HG03064 (cell line): ENCODE results near the gene CALCB.

ENCODE experiments used
- ATAC-seq: cut with Tn5 transposase; IDR thresholded peaks from one replicate; pipeline ENCODE4 v1.9.1; 2021; ENCODE audit warnings: low read depth; ENCODE audit not compliant: unreplicated experiment

CALCB gene

DNA sequence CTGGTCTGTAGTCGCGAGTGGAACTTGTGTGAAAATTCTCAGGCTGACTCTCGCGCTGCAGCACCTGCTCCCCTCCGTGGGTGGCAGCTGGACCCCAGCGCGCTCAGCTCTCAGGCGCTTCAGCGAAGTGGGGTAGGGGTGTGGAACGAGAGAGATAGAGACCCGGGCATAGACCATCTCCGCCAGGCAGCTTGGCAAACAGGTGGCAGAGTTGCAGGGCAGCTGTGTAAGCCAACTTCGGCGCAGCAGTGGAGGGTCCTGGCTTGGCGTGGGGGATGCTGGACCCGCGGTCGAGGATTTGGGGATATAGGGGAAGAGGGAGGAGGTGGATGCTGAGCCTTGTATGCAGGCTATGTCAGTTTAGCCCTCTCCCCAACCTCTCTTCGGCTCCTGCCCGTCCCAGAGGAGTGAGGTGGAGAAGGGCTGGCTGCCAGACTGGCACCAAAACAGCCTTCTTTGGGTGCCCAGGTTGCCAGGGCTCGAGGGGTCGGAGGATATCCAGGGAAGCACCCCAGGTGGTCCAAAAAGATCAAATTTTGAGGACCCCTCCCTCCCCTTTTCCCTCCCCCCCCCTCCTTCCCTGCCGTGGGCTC is 746 bp upstream of the CALCB start:
- ATAC-seq, result no peak

- peak; percentile 90 for ATAC-seq
These were observed 1.1 kb downstream of the CALCB start for GRCh38 chr11:15074206-15075161.

DNA sequence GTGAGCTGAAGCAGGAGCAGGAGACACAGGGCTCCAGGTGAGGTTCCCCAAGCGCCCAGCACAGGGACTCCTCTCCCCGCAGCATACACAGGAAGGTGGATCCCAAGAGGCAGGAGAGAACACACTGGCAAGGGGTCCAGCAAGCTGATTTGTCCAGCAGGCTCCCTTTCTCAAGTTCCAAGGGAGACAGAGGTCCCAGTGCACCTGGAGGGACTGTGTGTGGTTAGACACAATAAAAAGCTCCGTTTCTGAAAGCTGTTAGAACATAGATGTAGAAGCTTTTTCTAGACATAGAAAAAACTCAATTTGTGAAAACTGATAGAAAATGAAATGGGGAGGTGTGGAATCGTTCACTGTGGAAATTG is 1.8 kb downstream of the CALCB start:
- no peak for ATAC-seq

GRCh38 chr11:15091175-15091574 is 17.8 kb downstream of the CALCB start:
- no peak for ATAC-seq

GRCh38 chr11:15091625-15092024 is 18.2 kb downstream of the CALCB start:
- ATAC-seq, result no peak

GRCh38 chr11:15093432-15093831 is 20.0 kb downstream of the CALCB start:
- no peak for ATAC-seq

DNA sequence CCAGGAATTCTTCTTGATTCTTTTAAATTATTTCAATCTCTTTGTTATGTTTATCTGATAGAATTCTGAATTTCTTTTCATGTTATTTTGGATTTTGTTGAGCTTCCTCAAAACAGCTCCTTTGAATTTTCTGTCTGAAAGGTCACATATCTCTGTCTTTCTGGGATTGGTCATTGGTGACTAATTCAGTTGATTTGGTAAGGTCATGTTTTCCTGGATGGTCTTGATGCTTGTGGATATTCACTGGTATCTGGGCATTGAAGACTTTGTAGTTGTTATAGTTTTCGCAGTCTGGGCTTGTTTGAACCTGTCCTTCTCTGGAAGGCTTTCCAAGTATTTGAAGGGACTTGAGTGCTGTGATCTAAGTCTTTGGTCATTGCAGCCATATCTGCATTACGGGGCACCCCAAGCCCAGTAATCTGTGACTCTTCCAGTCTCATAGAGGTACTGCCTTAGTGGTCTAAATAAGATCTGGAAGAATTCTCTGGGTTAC is 22.4 kb downstream of the CALCB start:
- no peak for ATAC-seq

- ATAC-seq, result no peak
These were observed 24.0 kb downstream of the CALCB start for GRCh38 chr11:15097411-15097810.

DNA sequence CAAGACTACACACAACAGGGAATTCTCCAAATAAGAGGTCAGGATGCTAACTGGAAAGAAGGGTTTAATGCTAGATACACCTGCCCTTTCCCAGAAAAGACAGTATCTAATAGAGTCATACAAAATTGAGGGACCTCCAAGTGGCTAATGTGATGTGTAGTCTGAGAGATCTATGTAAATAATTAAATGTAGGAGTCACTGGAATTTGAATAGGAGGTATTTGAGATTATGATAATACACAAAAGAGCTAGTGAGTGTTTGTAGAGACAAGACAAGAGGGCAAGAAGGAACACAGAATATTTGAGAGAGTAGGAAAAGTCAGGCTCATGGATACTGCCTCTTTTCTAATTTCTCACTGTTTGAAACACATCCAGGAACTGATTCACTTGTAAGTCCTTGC is 25.9 kb downstream of the CALCB start:
- no peak for ATAC-seq

GRCh38 chr11:15101072-15101709 is 27.8 kb downstream of the CALCB start:
- ATAC-seq, result no peak

DNA sequence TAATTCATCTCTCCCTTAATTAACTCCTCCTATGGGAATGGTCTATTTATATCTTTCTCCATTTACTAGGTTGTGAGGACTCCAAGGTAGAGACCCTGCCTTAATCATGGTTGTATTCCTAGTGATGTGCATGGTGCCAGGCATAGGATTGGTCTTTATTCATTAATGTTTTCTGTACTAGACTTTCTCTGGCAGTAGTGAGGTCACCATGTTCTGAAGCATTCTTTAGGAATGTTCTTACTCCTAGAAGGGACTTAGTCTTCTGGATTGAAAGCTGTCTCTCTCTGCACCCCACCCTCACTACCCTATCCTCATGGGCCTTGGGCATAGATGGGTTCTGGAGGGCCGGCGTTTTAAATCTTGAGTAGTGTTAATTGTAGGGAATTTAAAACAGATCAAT is 30.8 kb downstream of the CALCB start:
- no peak for ATAC-seq

DNA sequence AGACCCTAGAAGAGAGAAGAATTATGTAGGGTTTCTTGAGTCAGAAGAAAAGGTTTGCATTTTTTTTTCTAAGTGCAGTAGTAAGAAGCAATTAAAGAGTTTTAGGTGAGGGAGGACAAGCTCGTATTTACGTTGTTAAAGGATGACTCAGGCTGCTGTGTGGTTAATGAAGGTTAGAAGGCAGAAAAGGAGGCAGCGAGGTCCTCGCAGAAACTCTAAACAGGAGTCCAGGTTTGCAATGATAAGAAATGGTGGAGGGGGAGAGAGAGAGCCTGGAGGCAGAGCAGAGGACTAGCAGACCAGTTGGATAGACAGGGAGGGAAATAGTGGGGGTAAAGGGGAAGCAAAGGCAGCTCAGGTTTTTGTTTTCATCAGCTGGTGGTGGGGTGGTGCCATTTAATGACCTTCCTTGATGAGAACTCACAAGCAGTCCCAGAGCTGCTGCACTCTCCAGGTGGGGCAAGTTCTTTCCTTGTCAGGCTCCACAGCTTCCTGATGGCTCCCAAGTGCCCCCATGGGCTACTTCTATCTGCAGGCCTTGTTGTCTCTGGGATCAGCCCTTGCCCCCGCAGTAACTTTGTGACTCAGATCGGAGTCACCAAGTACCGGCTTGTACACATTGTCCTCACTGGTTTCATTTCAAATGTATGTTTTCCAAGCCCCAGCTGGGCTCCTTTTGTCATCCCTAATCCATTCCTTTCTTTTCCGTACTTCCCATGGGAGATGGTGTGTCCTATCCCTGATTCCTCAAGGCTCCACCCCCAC is 33.0 kb downstream of the CALCB start:
- no peak for ATAC-seq

GRCh38 chr11:15107730-15108515 is 34.5 kb downstream of the CALCB start:
- ATAC-seq, result peak; percentile 66

DNA sequence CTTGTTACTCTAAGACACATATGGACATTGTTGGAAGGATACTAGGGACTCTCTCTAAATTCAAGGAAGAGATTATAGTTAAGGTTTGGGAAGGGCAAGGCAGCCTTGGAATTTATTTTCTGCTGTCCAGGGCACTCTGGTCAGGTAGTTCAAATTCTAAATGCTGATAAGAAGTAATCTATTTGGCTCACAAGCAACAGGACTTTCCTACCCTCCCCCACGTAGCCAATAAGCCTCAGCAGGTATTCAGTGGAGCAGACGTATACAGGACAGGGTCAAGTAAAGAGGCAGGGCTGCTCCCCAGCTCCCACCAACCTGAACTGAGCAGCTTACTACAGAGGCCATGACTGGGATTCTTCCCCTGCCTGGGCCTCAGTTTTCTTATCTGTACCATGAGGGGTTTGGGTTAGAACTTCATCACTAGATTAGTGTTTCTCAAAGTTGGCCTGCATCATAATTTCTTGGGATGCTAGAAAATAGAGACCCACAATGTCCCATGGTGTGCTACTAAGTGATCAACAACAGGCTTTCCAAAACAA is 35.3 kb downstream of the CALCB start:
- no peak for ATAC-seq

DNA sequence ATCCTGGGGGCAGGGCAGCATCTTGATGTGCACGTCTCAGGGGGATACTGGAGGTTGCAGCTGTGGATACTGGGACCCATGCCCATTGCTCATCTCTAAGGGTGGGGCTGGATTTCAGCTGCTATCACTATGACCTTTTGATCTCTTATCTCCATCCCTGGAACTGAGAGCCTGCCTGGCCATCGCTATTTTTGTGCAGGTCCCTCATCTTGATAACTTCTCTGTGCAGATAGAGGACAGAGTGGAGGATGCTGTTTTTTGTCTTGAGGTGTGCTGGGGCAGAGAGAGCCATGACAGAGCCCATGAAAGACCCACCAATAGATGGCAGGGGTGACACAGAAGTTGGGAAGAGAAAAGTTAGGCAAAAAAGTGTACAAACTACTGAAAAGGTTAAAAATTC is 36.2 kb downstream of the CALCB start:
- ATAC-seq, result no peak

- no peak for ATAC-seq
These were observed 37.8 kb downstream of the CALCB start for GRCh38 chr11:15111215-15111614.

- no peak for ATAC-seq
These were observed 38.7 kb downstream of the CALCB start for GRCh38 chr11:15112131-15112541.

GRCh38 chr11:15113381-15113780 is 40.0 kb downstream of the CALCB start:
- peak; percentile 95 for ATAC-seq
